HG02938 (cell line): Measurements from ENCODE around the gene TRIM42.

Experiments used
- ATAC-seq: cut with Tn5 transposase; IDR thresholded peaks from one replicate; pipeline ENCODE4 v1.9.1; 2021; ENCODE audit warnings: mild to moderate bottlenecking, moderate library complexity; ENCODE audit not compliant: unreplicated experiment

Gene TRIM42

GRCh38 chr3:140709751-140710150 lies 31.9 kb downstream of the TRIM42 start:
- no peak for ATAC-seq

GRCh38 chr3:140710711-140711389 lies 33.0 kb downstream of the TRIM42 start:
- no peak for ATAC-seq

- no peak for ATAC-seq
Measured at GRCh38 chr3:140711390-140712035, 33.6 kb downstream of the TRIM42 start.

GRCh38 chr3:140712301-140712700 lies 34.4 kb downstream of the TRIM42 start:
- ATAC-seq: no peak

GRCh38 chr3:140715035-140715434 lies 37.2 kb downstream of the TRIM42 start:
- ATAC-seq: no peak

GRCh38 chr3:140717921-140718320 lies 40.1 kb downstream of the TRIM42 start:
- ATAC-seq: no peak

GRCh38 chr3:140719841-140720614 lies 42.2 kb downstream of the TRIM42 start:
- no peak for ATAC-seq

- no peak for ATAC-seq
Measured at GRCh38 chr3:140723576-140723975, 45.7 kb downstream of the TRIM42 start.

GRCh38 chr3:140724856-140725812 lies 47.3 kb downstream of the TRIM42 start:
- peak; percentile 71 for ATAC-seq

GRCh38 chr3:140726066-140726465 lies 48.2 kb downstream of the TRIM42 start:
- no peak for ATAC-seq

- no peak for ATAC-seq
Measured at GRCh38 chr3:140727886-140728285, 50.0 kb downstream of the TRIM42 start.

GRCh38 chr3:140731440-140732119 lies 53.7 kb downstream of the TRIM42 start:
- ATAC-seq: peak; percentile 97

- no peak for ATAC-seq
Measured at GRCh38 chr3:140733623-140734022, 55.8 kb downstream of the TRIM42 start.

- ATAC-seq: no peak
Measured at GRCh38 chr3:140736863-140737460, 59.1 kb downstream of the TRIM42 start.

- ATAC-seq: no peak
Measured at GRCh38 chr3:140742116-140742515, 64.3 kb downstream of the TRIM42 start.

GRCh38 chr3:140748171-140748570 lies 70.3 kb downstream of the TRIM42 start:
- ATAC-seq: no peak

- no peak for ATAC-seq
Measured at GRCh38 chr3:140748903-140749302, 71.0 kb downstream of the TRIM42 start.
